GM23248 (cell line): ENCODE measurements around the gene TNNT1.

Source experiments
- EZH2 ChIP-seq: fragments of 200-600 bp; sonication (generic); IDR thresholded peaks from 2 replicates; pipeline ENCODE4 v1.6.1; 2018; ENCODE audit warnings: antibody characterized with exemption, mild to moderate bottlenecking; ENCODE audit not compliant: insufficient read depth, poor library complexity, severe bottlenecking
- EZH2phosphoT487 ChIP-seq: fragments of 200-600 bp; sonication (generic); IDR thresholded peaks from 2 replicates; pipeline ENCODE4 v1.6.1; 2018; ENCODE audit warnings: antibody characterized with exemption, moderate library complexity, mild to moderate bottlenecking, low read depth; ENCODE audit not compliant: insufficient read depth

- no peak for TF ChIP-seq EZH2
- TF ChIP-seq EZH2phosphoT487, result no peak
These were observed 50.9 kb downstream of the TNNT1 start for GRCh38 chr19:55097864-55098715.
